PC-3 (cell line): ENCODE results near the gene TRIM31. TPM values are rescaled to one million over a fixed set of nuclear protein-coding genes. Genes with fewer than 3 reads are reported as not detected.
A peak's percentile ranks its signal among the peaks of the same experiment; 100 is the strongest.

Experiments
- ATAC-seq: fragments of 200-7000 bp; cut with Tn5 transposase; 2 replicates; pipeline ENCODE4 v1.9.1; 2020; ENCODE audit warnings: mild to moderate bottlenecking, moderate library complexity
- BruUV-seq: library from RNA; stranded (reverse); fragments of 400-500 nt; replicated peaks from 2 replicates; lab custom pipeline; 2021; lab: Mats Ljungman, UMichigan
- CTCF ChIA-PET: fragments of 300-600 bp; sonication (Branson Sonifier 250); formaldehyde crosslinking; loops from one replicate; lab custom pipeline; 2022; ENCODE audit warnings: antibody characterized with exemption; lab: Charles Lee
- POLR2A ChIA-PET: fragments of 300-600 bp; sonication (Branson Sonifier 250); formaldehyde crosslinking; loops from one replicate; lab custom pipeline; 2022; ENCODE audit warnings: antibody characterized with exemption; ENCODE audit not compliant: unreplicated experiment; lab: Charles Lee
- DNase-seq: peaks from one replicate; pipeline ENCODE4 v3.0.0-alpha.2; 2015
- H2AFZ ChIP-seq: fragments of 300-600 bp; sonication (generic); 2 replicates; pipeline ENCODE4 v1.6.0; 2016; ENCODE audit warnings: antibody characterized with exemption, low read length
- H3F3A ChIP-seq: fragments of 300-600 bp; sonication (generic); one replicate; pipeline ENCODE4 v1.6.0; 2017; ENCODE audit warnings: antibody characterized with exemption, low read length, control low read depth, mild to moderate bottlenecking; ENCODE audit not compliant: unreplicated experiment
- H3K27ac ChIP-seq: fragments of 300-600 bp; sonication (generic); 2 replicates; pipeline ENCODE4 v1.5.1; 2016; ENCODE audit warnings: mild to moderate bottlenecking, low read length
- H3K27me3 ChIP-seq: fragments of 300-600 bp; sonication (generic); 2 replicates; pipeline ENCODE4 v1.6.1; 2016; ENCODE audit warnings: low read length, mixed read lengths
- H3K36me3 ChIP-seq: fragments of 300-600 bp; sonication (generic); 2 replicates; pipeline ENCODE4 v1.6.1; 2016; ENCODE audit warnings: low read depth, mixed run types, low read length, mixed read lengths
- H3K4me1 ChIP-seq: fragments of 300-600 bp; sonication (generic); 2 replicates; pipeline ENCODE4 v1.5.1; 2016; ENCODE audit warnings: low read length; ENCODE audit not compliant: insufficient read depth
- H3K4me2 ChIP-seq: fragments of 300-600 bp; sonication (generic); 2 replicates; pipeline ENCODE4 v1.6.0; 2016; ENCODE audit warnings: low read length
- H3K4me3 ChIP-seq: fragments of 300-600 bp; sonication (generic); 2 replicates; pipeline ENCODE4 v1.5.1; 2016; ENCODE audit warnings: mild to moderate bottlenecking, low read length, mixed read lengths
- H3K79me2 ChIP-seq: fragments of 300-600 bp; sonication (generic); 2 replicates; pipeline ENCODE4 v1.6.1; 2017; ENCODE audit warnings: low read length, mixed read lengths
- H3K9ac ChIP-seq: fragments of 300-600 bp; sonication (generic); 2 replicates; pipeline ENCODE4 v1.6.0; 2016; ENCODE audit warnings: mild to moderate bottlenecking, low read length
- H3K9me2 ChIP-seq: fragments of 300-600 bp; sonication (generic); replicated peaks from 2 replicates; pipeline ENCODE4 v1.6.1; 2016; ENCODE audit warnings: mixed run types, low read length, mixed read lengths
- H3K9me3 ChIP-seq: fragments of 300-600 bp; sonication (generic); 2 replicates; pipeline ENCODE4 v1.6.1; 2016; ENCODE audit warnings: low read length, mixed read lengths
- H4K20me1 ChIP-seq: fragments of 300-600 bp; sonication (generic); 2 replicates; pipeline ENCODE4 v1.6.1; 2016; ENCODE audit warnings: low read length, mixed read lengths
- EZH2 ChIP-seq: fragments of 300-600 bp; sonication (generic); IDR thresholded peaks from one replicate; pipeline ENCODE4 v1.6.1; 2017; ENCODE audit warnings: antibody characterized with exemption, mild to moderate bottlenecking, low read length; ENCODE audit not compliant: unreplicated experiment
- EZH2phosphoT487 ChIP-seq: fragments of 300-600 bp; sonication (generic); IDR thresholded peaks from 2 replicates; pipeline ENCODE4 v1.6.1; 2018; ENCODE audit warnings: mild to moderate bottlenecking, antibody characterized with exemption, low read length, borderline replicate concordance
- intact Hi-C: fragments of 100-400 bp; cut with micrococcal nuclease; formaldehyde crosslinking; loops from 2 replicates; pipeline ENCODE4 v1.9.0; 2023
- total RNA-seq: library from RNA; depleted of rRNA; stranded (reverse); fragments of >200 nt; gene quantifications from 2 replicates; pipeline ENCODE4 v1.2.3, GENCODE V29; 2014
- TF ChIP-seq, protein P1 (sequence below): fragments of 300-600 bp; sonication (generic); conservative IDR thresholded peaks from 2 replicates; pipeline ENCODE4 v1.5.1; 2017; ENCODE audit warnings: antibody characterized with exemption, low read depth, mild to moderate bottlenecking, low read length

Gene TRIM31
- total RNA-seq, 1 experiment from 2014 or later: 0.11 TPM

GRCh38 chr6:30127238-30128093, 14.6 kb upstream of the TRIM31 start:
- ATAC-seq (no peak), DNase-seq (no peak)
- no peak overlapping the region for H3K9ac ChIP-seq
- no peak overlapping the region for H3K27ac ChIP-seq
- H3K4me3 ChIP-seq: no peak overlapping the region
- no peaks in the 10 kb centered on the region for H4K20me1 ChIP-seq
- no peaks in the 10 kb centered on the region for H3K9me3 ChIP-seq
- intact Hi-C loops: no loop called here
- no peaks in the 10 kb centered on the region for H3F3A ChIP-seq
- peaks cover 20% of the 10 kb centered on the region for H3K4me1 ChIP-seq
- TF ChIP-seq EZH2: no peak
- TF ChIP-seq EZH2phosphoT487: no peak
- TF ChIP-seq, protein P1, sequence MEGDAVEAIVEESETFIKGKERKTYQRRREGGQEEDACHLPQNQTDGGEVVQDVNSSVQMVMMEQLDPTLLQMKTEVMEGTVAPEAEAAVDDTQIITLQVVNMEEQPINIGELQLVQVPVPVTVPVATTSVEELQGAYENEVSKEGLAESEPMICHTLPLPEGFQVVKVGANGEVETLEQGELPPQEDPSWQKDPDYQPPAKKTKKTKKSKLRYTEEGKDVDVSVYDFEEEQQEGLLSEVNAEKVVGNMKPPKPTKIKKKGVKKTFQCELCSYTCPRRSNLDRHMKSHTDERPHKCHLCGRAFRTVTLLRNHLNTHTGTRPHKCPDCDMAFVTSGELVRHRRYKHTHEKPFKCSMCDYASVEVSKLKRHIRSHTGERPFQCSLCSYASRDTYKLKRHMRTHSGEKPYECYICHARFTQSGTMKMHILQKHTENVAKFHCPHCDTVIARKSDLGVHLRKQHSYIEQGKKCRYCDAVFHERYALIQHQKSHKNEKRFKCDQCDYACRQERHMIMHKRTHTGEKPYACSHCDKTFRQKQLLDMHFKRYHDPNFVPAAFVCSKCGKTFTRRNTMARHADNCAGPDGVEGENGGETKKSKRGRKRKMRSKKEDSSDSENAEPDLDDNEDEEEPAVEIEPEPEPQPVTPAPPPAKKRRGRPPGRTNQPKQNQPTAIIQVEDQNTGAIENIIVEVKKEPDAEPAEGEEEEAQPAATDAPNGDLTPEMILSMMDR: no peak
- H3K27me3 ChIP-seq: no peaks in the 10 kb centered on the region
- H3K4me2 ChIP-seq: no peak overlapping the region
- no peaks in the 10 kb centered on the region for H3K9me2 ChIP-seq
- no peaks in the 10 kb centered on the region for H3K79me2 ChIP-seq
- H2AFZ ChIP-seq: no peak overlapping the region
- ChIA-PET POLR2A (no interaction called here), CTCF (no interaction called here)
- no peaks in the 10 kb centered on the region for H3K36me3 ChIP-seq
- BruUV-seq: no TSS peak

DNA sequence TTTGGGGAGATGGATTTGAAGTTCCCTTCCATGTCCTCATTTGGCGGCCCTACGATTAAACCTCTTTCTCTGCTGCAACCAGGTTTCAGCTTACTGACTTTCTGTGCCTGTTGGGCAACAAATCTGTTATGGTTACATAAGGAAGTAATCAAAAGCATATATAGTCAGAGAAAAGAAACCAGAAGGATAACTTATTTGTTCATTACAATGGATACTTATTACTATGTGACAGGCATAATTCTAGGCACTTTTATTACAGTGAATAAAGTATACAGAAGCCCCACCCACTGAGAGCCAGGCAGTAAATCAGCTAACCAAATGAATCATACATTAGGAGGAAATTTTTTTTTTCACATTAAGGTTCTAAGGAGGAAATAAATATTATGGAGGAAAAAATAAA, 9.6 kb upstream of the TRIM31 start:
- Histone ChIP-seq H3K27ac (no peak overlapping the region), H3K9me2 (no peaks in the 10 kb centered on the region), H3K4me1 (peaks cover 16% of the 10 kb centered on the region), H3K79me2 (no peaks in the 10 kb centered on the region), H3K4me3 (no peak overlapping the region), H3F3A (no peaks in the 10 kb centered on the region), H3K36me3 (no peaks in the 10 kb centered on the region), H4K20me1 (no peaks in the 10 kb centered on the region), H3K9ac (no peak overlapping the region), H3K9me3 (no peaks in the 10 kb centered on the region), H2AFZ (no peak overlapping the region), H3K4me2 (no peak overlapping the region), H3K27me3 (no peaks in the 10 kb centered on the region)
- TF ChIP-seq, protein P1: no peak
- no peak for TF ChIP-seq EZH2phosphoT487
- intact Hi-C loops: no loop called here
- POLR2A ChIA-PET: interaction anchor here (0.6 kb wide), 1 partner anchor 19 kb away, joined by 4 read pairs; no protein-coding TSS in a partner anchor
- peak; percentile 25; the same call in 1 of the 2 replicates for ATAC-seq
- no TSS peak for BruUV-seq
- DNase-seq: peak; percentile 20
- CTCF ChIA-PET: interaction anchor here (0.5 to 1.4 kb wide), 3 partner anchors 9 to 470 kb away, joined by 4 to 10 read pairs (median 7); no protein-coding TSS in a partner anchor
